ENCODE measurements around the gene METAP2.

The METAP2 gene

DNA sequence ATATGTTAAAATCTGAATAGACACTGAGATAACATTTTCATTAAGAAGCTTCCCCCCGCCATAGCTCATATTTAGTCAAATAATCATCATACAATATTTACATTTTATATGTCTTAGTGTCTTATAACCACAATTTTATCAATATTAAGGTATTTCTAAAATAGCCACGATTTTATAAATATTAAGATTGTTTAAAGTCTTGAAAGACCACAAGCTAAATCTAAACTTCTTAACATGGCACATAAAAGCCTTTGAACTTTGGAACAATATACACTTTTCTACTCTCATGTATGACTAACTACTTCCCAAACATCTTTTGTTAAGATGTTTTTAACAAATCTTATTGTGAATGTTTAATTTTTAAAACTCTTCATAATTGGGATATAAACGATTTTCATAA is 70.8 kb downstream of the METAP2 start:
- DNase-seq = no peak
- Histone ChIP-seq H3K27me3 (replicated peaks) (no peaks in the 10 kb centered on the region), H3K4me3 (ENCODE audit: low read depth, low read length) (no peak overlapping the region), H3K27ac (no peak overlapping the region), H3K36me3 (replicated peaks) (no peaks in the 10 kb centered on the region)
- in situ Hi-C loops (cut with HindIII; ENCODE audit: low pct_ligation_motif_present, low sequenced_read_pairs) = loop anchor here (25.0 kb wide), 1 partner anchor 207 kb away; no protein-coding TSS in a partner anchor
- TF ChIP-seq, protein P1, sequence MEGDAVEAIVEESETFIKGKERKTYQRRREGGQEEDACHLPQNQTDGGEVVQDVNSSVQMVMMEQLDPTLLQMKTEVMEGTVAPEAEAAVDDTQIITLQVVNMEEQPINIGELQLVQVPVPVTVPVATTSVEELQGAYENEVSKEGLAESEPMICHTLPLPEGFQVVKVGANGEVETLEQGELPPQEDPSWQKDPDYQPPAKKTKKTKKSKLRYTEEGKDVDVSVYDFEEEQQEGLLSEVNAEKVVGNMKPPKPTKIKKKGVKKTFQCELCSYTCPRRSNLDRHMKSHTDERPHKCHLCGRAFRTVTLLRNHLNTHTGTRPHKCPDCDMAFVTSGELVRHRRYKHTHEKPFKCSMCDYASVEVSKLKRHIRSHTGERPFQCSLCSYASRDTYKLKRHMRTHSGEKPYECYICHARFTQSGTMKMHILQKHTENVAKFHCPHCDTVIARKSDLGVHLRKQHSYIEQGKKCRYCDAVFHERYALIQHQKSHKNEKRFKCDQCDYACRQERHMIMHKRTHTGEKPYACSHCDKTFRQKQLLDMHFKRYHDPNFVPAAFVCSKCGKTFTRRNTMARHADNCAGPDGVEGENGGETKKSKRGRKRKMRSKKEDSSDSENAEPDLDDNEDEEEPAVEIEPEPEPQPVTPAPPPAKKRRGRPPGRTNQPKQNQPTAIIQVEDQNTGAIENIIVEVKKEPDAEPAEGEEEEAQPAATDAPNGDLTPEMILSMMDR (IDR thresholded peaks at IDR 0.05; ENCODE audit: low read depth, low read length, missing control alignments) = no peak

GRCh38 chr12:95545303-95545702 is 71.4 kb downstream of the METAP2 start:
- Histone ChIP-seq H3K27ac (no peak overlapping the region), H3K36me3 (replicated peaks) (no peaks in the 10 kb centered on the region), H3K27me3 (replicated peaks) (no peaks in the 10 kb centered on the region), H3K4me3 (ENCODE audit: low read depth, low read length) (no peak overlapping the region)
- no peak for DNase-seq
- TF ChIP-seq, protein P1 (IDR thresholded peaks at IDR 0.05; ENCODE audit: low read depth, low read length, missing control alignments) = no peak
- in situ Hi-C loops (cut with HindIII; ENCODE audit: low pct_ligation_motif_present, low sequenced_read_pairs) = loop anchor here (25.0 kb wide), 1 partner anchor 208 kb away; no protein-coding TSS in a partner anchor

DNA sequence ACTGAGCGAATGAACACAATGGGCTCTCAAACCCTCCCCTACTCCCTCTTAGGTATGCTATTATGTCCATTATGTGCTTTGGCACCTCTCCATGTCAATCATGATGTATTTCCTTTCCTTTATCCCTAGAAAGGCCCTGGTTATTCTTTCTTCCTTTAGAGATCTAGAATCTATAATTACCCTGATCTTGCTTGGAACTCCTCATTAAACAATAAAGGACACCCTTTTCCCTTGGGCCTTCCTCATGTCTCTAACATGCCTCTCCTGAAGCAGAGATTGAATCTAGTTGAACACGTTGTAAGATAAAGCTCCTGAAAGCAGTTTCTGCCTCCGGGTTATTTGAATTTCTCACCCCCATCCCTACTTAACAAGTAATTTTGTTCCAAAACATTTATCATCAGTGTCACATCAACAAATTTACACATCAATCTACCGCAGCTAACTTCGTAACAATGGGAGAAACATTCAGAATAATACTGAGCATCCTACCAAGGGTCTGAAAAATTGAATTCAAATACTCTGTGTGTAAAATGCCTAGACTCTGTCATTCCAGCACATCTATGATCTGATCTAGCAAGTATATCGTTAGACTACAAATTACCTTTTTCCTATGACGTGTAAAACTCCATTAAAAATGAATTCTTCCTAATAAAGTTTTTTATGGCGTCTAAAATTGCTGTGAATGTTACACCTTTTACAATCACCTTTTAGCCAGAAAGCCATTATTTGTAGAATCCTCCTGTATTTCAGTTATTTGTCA is 72.0 kb downstream of the METAP2 start:
- TF ChIP-seq, protein P1 (IDR thresholded peaks at IDR 0.05; ENCODE audit: low read depth, low read length, missing control alignments) = no peak
- in situ Hi-C loops (cut with HindIII; ENCODE audit: low pct_ligation_motif_present, low sequenced_read_pairs) = loop anchor here (25.0 kb wide), 1 partner anchor 209 kb away; no protein-coding TSS in a partner anchor
- DNase-seq = no peak
- Histone ChIP-seq H3K36me3 (replicated peaks) (no peaks in the 10 kb centered on the region), H3K27me3 (replicated peaks) (no peaks in the 10 kb centered on the region), H3K4me3 (ENCODE audit: low read depth, low read length) (no peak overlapping the region), H3K27ac (no peak overlapping the region)

DNA sequence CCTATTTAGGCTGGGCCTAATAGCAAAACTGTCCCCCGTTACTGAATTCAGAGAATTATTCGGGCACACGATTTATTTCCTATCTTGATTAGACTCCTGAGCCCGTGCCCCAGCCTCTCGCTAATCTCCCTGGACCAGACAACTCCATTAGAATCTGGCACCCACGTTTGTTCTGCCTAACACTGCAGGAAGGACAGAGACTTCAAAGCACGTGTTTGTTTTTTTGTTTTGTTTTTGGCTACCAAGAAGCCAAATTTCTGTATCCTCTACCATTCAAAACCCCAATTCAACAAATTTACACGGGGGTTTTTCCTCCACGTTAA is 72.5 kb downstream of the METAP2 start:
- H3K36me3 ChIP-seq (replicated peaks) = no peaks in the 10 kb centered on the region
- no peak overlapping the region for H3K27ac ChIP-seq
- no peaks in the 10 kb centered on the region for H3K27me3 ChIP-seq (replicated peaks)
- in situ Hi-C loops (cut with HindIII; ENCODE audit: low pct_ligation_motif_present, low sequenced_read_pairs) = loop anchor here (25.0 kb wide), 1 partner anchor 209 kb away; no protein-coding TSS in a partner anchor
- H3K4me3 ChIP-seq (ENCODE audit: low read depth, low read length) = no peak overlapping the region
- TF ChIP-seq, protein P1 (IDR thresholded peaks at IDR 0.05; ENCODE audit: low read depth, low read length, missing control alignments) = no peak
- no peak for DNase-seq

GRCh38 chr12:95547522-95548055 is 73.6 kb downstream of the METAP2 start:
- TF ChIP-seq, protein P1 (IDR thresholded peaks at IDR 0.05; ENCODE audit: low read depth, low read length, missing control alignments) = no peak
- no peaks in the 10 kb centered on the region for H3K36me3 ChIP-seq (replicated peaks)
- no peak overlapping the region for H3K27ac ChIP-seq
- peak overlapping the region; percentile 51 for H3K4me3 ChIP-seq (ENCODE audit: low read depth, low read length)
- in situ Hi-C loops (cut with HindIII; ENCODE audit: low pct_ligation_motif_present, low sequenced_read_pairs) = loop anchor here (25.0 kb wide), 1 partner anchor 210 kb away; no protein-coding TSS in a partner anchor
- no peaks in the 10 kb centered on the region for H3K27me3 ChIP-seq (replicated peaks)
- DNase-seq = no peak

All from brain microvascular endothelial cell (primary cell).